Tibial nerve (tissue), 4 donors: ENCODE results near the gene MYLIP. TPM values are rescaled to one million over a fixed set of nuclear protein-coding genes. Genes with fewer than 3 reads are reported as not detected.

ENCODE experiments used
- DNase-seq, 2 donors: peaks; one replicate each; pipeline ENCODE4 v3.0.0-alpha.2; 2019; ENCODE audit warnings: low spot score in 2 of 2
- H3K27ac ChIP-seq, 4 donors: fragments of 200-600 bp; sonication (generic) in 3 of 4; one replicate each; pipeline ENCODE4 v1.5.1; 2017 to 2019; ENCODE audit warnings: mild to moderate bottlenecking in 1 of 4
- H3K27me3 ChIP-seq, 2 donors: fragments of 200-600 bp; sonication (generic) in 1 of 2; one replicate each; pipeline versions ENCODE4 v1.5.1 to v1.6.0; 2017 to 2019
- H3K36me3 ChIP-seq, 3 donors: fragments of 200-600 bp; sonication (generic); one replicate each; pipeline ENCODE4 v1.5.1; 2018 to 2019
- H3K4me1 ChIP-seq, 4 donors: fragments of 200-600 bp; sonication (generic) in 3 of 4; one replicate each; pipeline ENCODE4 v1.5.1; 2017 to 2019
- H3K4me3 ChIP-seq, 4 donors: fragments of 200-600 bp; sonication (generic) in 3 of 4; one replicate each; pipeline ENCODE4 v1.5.1; 2017 to 2019; ENCODE audit warnings: mild to moderate bottlenecking in 1 of 4, moderate library complexity in 1 of 4
- H3K9me3 ChIP-seq, 4 donors: fragments of 200-600 bp; sonication (generic) in 3 of 4; one replicate each; pipeline ENCODE4 v1.5.1; 2017 to 2019
- EP300 ChIP-seq, 2 donors: sonication (generic); formaldehyde crosslinking; IDR thresholded peaks; one replicate each; pipeline ENCODE4 v1.6.1; 2017; ENCODE audit warnings: antibody characterized with exemption in 2 of 2, mild to moderate bottlenecking in 1 of 2
- POLR2A ChIP-seq, 2 donors: fragments of 450-650 bp; IDR thresholded peaks; one replicate each; pipeline ENCODE4 v1.6.1; 2017; ENCODE audit warnings: antibody characterized with exemption in 2 of 2, mild to moderate bottlenecking in 2 of 2, moderate library complexity in 2 of 2
- WGBS, 2 donors: methylation state at CpG; one replicate each; pipeline ENCODE4 v1.1.5; 2018; 5-methylcytosine and 5-hydroxymethylcytosine counted together
- total RNA-seq, 4 donors: library from RNA; depleted of rRNA; stranded (reverse); fragments of >200 nt; gene quantifications; one replicate each; pipeline ENCODE4 v1.1.0, GENCODE V29; 2016
- TF ChIP-seq, protein P1 (sequence below), 5 experiments: fragments of 200-600 bp in 3 of 5; fragments of 450-650 bp in 2 of 5; sonication (generic) in 3 of 5; IDR thresholded peaks; one replicate each; pipeline ENCODE4 v1.5.1; 2016 to 2019; ENCODE audit warnings: antibody characterized with exemption in 5 of 5, mild to moderate bottlenecking in 3 of 5, moderate library complexity in 2 of 5

Gene MYLIP
- total RNA-seq, 4 donors from 2014 or later: 23.4 to 43.3 (median 29.7) TPM

DNA sequence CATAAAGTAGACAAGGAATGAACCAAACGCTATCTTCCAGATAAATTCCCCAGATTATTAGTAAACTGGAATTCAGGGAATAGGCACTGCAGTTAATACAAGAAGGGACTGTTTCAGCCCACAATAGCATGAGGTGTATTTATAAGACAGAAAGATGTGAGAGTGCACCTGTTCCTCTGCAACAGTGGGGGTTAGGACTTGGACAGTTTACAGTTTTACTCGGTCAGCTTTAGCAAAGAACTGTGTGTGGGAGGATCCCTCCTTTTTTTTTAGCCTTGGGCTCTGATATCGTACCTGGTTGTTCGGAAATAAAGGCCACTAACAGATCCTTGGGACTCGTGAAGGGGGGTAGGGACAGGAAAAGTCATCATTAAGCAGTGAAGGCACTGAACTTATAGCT lies 2.0 kb upstream of the MYLIP start:
- TF ChIP-seq EP300 (IDR thresholded peaks at IDR 0.05) (no peak), POLR2A (IDR thresholded peaks at IDR 0.05) (no peak)
- TF ChIP-seq, protein P1, sequence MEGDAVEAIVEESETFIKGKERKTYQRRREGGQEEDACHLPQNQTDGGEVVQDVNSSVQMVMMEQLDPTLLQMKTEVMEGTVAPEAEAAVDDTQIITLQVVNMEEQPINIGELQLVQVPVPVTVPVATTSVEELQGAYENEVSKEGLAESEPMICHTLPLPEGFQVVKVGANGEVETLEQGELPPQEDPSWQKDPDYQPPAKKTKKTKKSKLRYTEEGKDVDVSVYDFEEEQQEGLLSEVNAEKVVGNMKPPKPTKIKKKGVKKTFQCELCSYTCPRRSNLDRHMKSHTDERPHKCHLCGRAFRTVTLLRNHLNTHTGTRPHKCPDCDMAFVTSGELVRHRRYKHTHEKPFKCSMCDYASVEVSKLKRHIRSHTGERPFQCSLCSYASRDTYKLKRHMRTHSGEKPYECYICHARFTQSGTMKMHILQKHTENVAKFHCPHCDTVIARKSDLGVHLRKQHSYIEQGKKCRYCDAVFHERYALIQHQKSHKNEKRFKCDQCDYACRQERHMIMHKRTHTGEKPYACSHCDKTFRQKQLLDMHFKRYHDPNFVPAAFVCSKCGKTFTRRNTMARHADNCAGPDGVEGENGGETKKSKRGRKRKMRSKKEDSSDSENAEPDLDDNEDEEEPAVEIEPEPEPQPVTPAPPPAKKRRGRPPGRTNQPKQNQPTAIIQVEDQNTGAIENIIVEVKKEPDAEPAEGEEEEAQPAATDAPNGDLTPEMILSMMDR (IDR thresholded peaks at IDR 0.05): no peak

DNA sequence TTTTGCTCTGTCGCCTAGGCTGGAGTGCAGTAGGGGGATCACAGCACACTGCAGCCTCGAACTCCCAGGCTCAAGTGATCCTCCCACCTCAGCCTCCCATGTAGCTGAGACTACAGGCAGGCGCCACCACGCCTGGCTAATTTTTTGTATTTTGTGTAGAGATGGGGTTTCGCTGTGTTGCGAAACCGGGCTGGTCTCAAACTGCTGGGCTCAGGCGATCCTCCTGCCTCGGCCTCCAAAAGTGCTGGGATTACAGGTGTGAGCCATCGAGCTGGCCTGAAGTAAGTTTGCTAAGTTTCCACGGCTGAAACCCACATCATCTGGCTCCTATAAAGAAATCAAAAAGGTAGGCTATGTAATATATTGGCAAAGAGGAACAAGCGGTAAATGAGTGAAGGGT lies 1.4 kb upstream of the MYLIP start:
- Histone ChIP-seq H3K4me1 (peaks cover 0 to 19% (median 13%) of the 10 kb centered on the region in 4 donors), H3K27me3 (no peaks in the 10 kb centered on the region), H3K27ac (no peak overlapping the region), H3K9me3 (no peaks in the 10 kb centered on the region), H3K4me3 (no peak overlapping the region), H3K36me3 (no peaks in the 10 kb centered on the region)
- no peak for DNase-seq
- TF ChIP-seq, protein P1 (IDR thresholded peaks at IDR 0.05): no peak
- TF ChIP-seq EP300 (IDR thresholded peaks at IDR 0.05) (no peak), POLR2A (IDR thresholded peaks at IDR 0.05) (no peak)
- WGBS, 2 donors: 91 to 97% methylated on average over 12 of the region's 12 CpGs

More for the DNA sequence above, 2.0 kb upstream of the MYLIP start:
- WGBS, 2 donors: 89 to 91% methylated on average over 5 of the region's 5 CpGs
- H3K9me3 ChIP-seq: no peaks in the 10 kb centered on the region
- H3K27me3 ChIP-seq: no peaks in the 10 kb centered on the region
- no peak for DNase-seq
- no peak overlapping the region for H3K4me3 ChIP-seq
- H3K27ac ChIP-seq: no peak overlapping the region
- H3K4me1 ChIP-seq: peaks cover 0 to 13% (median 9%) of the 10 kb centered on the region in 4 donors
- no peaks in the 10 kb centered on the region for H3K36me3 ChIP-seq

DNA sequence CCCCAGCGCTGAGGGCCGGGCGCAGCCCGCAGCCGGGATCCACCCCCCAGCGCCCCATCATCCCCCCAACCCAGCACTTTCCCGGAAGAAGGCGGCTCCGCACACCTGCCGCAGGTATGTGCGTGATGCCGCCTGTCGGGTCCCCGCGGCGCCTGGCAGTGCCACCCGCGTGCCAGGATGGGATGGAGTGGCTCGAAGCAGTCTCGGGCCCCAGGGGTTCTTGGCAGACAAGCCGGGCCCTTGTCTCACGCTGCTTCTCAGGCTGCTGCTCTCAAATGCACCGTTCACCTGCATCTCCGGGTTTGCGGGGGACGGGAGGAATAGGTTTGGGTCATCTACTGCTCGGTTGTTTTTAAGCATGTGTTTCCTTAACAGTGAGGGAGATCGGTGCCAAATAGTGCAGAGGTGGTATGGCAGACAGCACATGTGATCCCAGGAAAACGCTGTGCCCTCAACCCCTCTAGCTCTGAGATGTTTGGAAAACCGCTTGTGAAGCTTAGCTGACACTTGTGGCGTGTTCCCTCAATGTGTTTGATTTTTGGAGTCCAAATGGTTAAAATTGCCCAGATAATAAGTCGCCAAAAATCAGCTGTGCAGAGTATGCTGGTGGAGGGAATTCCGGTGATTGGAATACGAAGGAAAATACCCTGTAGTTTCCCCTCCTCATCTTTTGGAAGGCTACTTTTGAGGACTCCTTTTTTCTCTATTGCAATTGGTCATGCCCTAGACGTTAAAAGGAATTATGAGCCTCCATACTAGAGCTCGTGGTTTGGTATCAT lies 926 bp downstream of the MYLIP start:
- Histone ChIP-seq H3K27ac (peak overlapping the region; percentile 87 to 99 (median 94)), H3K36me3 (no peaks in the 10 kb centered on the region), H3K4me3 (peak overlapping the region; percentile 80 to 98 (median 90)), H3K4me1 (peaks cover 0 to 39% (median 33%) of the 10 kb centered on the region in 4 donors), H3K9me3 (no peaks in the 10 kb centered on the region), H3K27me3 (no peaks in the 10 kb centered on the region)
- DNase-seq: no peak
- TF ChIP-seq EP300 (IDR thresholded peaks at IDR 0.05): peak in 1 of 2 donors; percentile 13
- TF ChIP-seq, protein P1 (IDR thresholded peaks at IDR 0.05): no peak
- 1% methylated on average over 9 to 24 of the region's 36 CpGs for WGBS, 2 donors

DNA sequence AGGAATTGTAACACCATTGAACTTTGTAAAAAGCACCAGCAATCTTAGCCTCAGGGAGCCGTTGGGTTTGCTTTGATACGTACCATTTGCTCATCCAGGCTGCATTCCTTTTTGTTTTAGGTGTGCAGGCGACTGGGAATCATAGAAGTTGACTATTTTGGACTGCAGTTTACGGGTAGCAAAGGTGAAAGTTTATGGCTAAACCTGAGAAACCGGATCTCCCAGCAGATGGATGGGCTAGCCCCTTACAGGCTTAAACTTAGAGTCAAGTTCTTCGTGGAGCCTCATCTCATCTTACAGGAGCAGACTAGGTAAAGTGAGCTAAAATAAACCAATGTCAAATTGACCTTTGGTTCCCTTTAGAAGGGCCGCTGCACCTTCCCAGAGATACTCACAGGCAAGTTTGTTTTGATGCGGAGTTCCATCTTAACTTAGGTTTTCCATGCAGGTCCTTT lies 1.6 kb downstream of the MYLIP start:
- no peaks in the 10 kb centered on the region for H3K36me3 ChIP-seq
- peak overlapping the region; percentile 87 to 99 (median 94) for H3K27ac ChIP-seq
- no peaks in the 10 kb centered on the region for H3K9me3 ChIP-seq
- peaks cover 0 to 45% (median 39%) of the 10 kb centered on the region in 4 donors for H3K4me1 ChIP-seq
- H3K27me3 ChIP-seq: no peaks in the 10 kb centered on the region
- H3K4me3 ChIP-seq: peak overlapping the region; percentile 80 to 98 (median 90)
- no peak for DNase-seq
- WGBS, 2 donors: 26 to 32% methylated on average over 8 of the region's 8 CpGs
- TF ChIP-seq POLR2A (IDR thresholded peaks at IDR 0.05): no peak
- TF ChIP-seq, protein P1 (IDR thresholded peaks at IDR 0.05): no peak
- TF ChIP-seq EP300 (IDR thresholded peaks at IDR 0.05): no peak

DNA sequence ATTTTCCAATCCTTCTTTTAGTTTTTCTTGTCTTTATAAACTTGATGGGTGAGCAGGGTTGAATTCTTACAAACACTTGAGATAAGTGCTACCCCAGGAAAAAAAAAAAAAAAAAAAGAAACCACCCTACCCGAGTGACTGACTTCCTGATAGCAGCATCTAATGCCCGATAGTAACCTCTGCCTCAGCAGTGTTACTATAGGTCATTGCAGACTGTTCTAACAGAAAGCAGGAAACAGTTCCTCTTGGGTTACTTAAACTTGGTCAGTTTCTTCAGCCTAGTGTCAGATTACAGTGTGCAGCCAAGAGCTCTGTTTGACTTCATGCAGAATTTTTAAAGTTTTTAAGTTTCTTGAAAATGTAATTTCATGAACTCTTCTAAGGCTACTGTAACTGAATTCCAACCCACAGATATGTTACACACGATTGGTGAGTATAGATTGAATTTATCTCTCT lies 2.1 kb downstream of the MYLIP start:
- 0 to 1% methylated on average over 3 of the region's 3 CpGs for WGBS, 2 donors
- peak; percentile 10 to 75 for TF ChIP-seq EP300 (IDR thresholded peaks at IDR 0.05)
- peak in 1 of 2 donors; percentile 31 for TF ChIP-seq POLR2A (IDR thresholded peaks at IDR 0.05)
- TF ChIP-seq, protein P1 (IDR thresholded peaks at IDR 0.05): no peak
- no peaks in the 10 kb centered on the region for H3K9me3 ChIP-seq
- peaks cover 0 to 50% (median 43%) of the 10 kb centered on the region in 4 donors for H3K4me1 ChIP-seq
- H3K4me3 ChIP-seq: peak overlapping the region; percentile 80 to 98 (median 90)
- peak overlapping the region; percentile 87 to 99 (median 94) for H3K27ac ChIP-seq
- no peaks in the 10 kb centered on the region for H3K27me3 ChIP-seq
- DNase-seq: peak in 1 of 2 donors; percentile 66
- H3K36me3 ChIP-seq: no peaks in the 10 kb centered on the region
